MCF 10A (cell line): ENCODE measurements around the gene ID3. TPM values are rescaled to one million over a fixed set of nuclear protein-coding genes. Genes with fewer than 3 reads are reported as not detected.
A peak's percentile ranks its signal among the peaks of the same experiment; 100 is the strongest.
"Not testable (repeated sequence)": the region's sequence is repeated elsewhere in the genome, so short reads cannot be mapped to it uniquely, and the experiment has no call there.

Source experiments
- BruUV-seq: library from RNA; stranded (reverse); fragments of 400-500 nt; replicated peaks from 2 replicates; lab custom pipeline; 2021; lab: Mats Ljungman, UMichigan
- CTCF ChIA-PET: fragments of 300-600 bp; sonication (Branson Sonifier 250); formaldehyde crosslinking; extraction: SDS; loops from one replicate; lab custom pipeline; 2021; ENCODE audit warnings: antibody characterized with exemption, inconsistent platforms; lab: Yijun Ruan, JAX
- POLR2A ChIA-PET: fragments of 300-600, 350-650 bp; sonication (Branson Sonifier 250); formaldehyde crosslinking; extraction: SDS; loops from one replicate; lab custom pipeline; 2020; ENCODE audit warnings: antibody characterized with exemption, inconsistent platforms; lab: Yijun Ruan, JAX
- DNase-seq: peaks from one replicate; pipeline ENCODE4 v3.0.0-alpha.2; 2018; ENCODE audit not compliant: unreplicated experiment
- H3K27ac Mint-ChIP-seq: one replicate; pipeline ENCODE4 v1.8.0; 2022; ENCODE audit warnings: mild to moderate bottlenecking, low read depth, mixed read lengths; ENCODE audit not compliant: unreplicated experiment
- H3K27me3 Mint-ChIP-seq: one replicate; pipeline ENCODE4 v1.8.0; 2022; ENCODE audit warnings: mixed read lengths; ENCODE audit not compliant: insufficient read depth, unreplicated experiment
- H3K36me3 Mint-ChIP-seq: one replicate; pipeline ENCODE4 v1.8.0; 2022; ENCODE audit warnings: mild to moderate bottlenecking, moderate library complexity, mixed read lengths; ENCODE audit not compliant: insufficient read depth, unreplicated experiment
- H3K4me1 Mint-ChIP-seq: one replicate; pipeline ENCODE4 v1.8.0; 2022; ENCODE audit warnings: mixed read lengths; ENCODE audit not compliant: insufficient read depth, unreplicated experiment
- H3K4me3 Mint-ChIP-seq: one replicate; pipeline ENCODE4 v1.8.0; 2022; ENCODE audit warnings: mild to moderate bottlenecking, moderate library complexity, mixed read lengths; ENCODE audit not compliant: unreplicated experiment
- H3K9me3 Mint-ChIP-seq: one replicate; pipeline ENCODE4 v1.8.0; 2022; ENCODE audit warnings: mixed read lengths; ENCODE audit not compliant: unreplicated experiment
- intact Hi-C: fragments of 100-400 bp; cut with micrococcal nuclease; formaldehyde crosslinking; loops from 2 replicates; pipeline ENCODE4 v1.14.1; 2022
- total RNA-seq: library from RNA; stranded (reverse); gene quantifications from 2 replicates; pipeline ENCODE4 v1.2.3, GENCODE V29; 2022
- TF ChIP-seq, protein P1 (sequence below): fragments of 200-600 bp; IDR thresholded peaks from one replicate; pipeline ENCODE4 v1.8.0; 2022; ENCODE audit warnings: antibody characterized with exemption, mild to moderate bottlenecking; ENCODE audit not compliant: unreplicated experiment

ID3 gene
- total RNA-seq, 1 experiment from 2014 or later, result 34.8 TPM

DNA sequence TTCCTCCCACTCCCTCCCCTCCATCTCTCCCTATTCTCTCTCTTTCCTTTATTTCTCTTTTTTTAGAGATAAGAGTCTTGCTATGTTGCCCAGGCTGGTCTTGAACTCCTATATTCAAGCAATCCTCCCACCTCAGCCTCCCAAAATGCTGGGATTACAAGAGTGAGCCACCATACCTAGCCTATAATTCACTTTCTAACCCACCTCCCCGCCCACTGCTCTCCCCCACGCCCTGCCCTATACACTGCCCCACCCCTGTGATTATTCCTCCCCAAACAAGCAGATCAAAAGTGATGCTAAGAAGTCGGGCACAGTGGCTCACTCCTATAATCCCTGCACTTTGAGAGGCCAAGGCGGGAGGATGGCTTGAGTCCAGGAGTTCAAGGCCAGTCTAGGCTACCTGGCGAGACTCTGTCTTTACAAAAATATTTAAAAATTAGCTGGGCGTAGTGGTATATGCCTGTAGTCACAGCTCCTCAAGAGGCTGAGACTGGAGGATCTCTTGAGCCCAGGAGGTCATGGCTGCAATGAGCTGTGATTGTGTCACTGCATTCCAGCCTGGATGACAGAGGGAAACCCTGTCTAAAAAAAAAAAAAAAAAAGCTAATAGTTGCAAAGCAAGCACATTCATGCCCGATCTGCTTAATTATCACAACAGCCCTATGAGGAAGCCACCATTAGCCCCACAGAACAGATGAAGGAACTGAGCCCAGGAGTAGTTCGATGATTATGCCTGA, 15.4 kb downstream of the ID3 start:
- H3K27ac Mint-ChIP-seq, result no peak overlapping the region
- ChIA-PET POLR2A (interaction anchor here (0.8 to 2.8 kb wide), 9 partner anchors 11 to 155 kb away, joined by 3 to 23 read pairs (median 3); no protein-coding TSS in a partner anchor), CTCF (interaction anchor here (0.6 to 21.7 kb wide), 16 partner anchors 11 to 364 kb away, joined by 3 to 472 read pairs (median 4); partner anchors contain the start of genes ID3 and RPL11)
- H3K36me3 Mint-ChIP-seq, result no peaks in the 10 kb centered on the region
- H3K4me1 Mint-ChIP-seq, result peaks cover 19% of the 10 kb centered on the region
- BruUV-seq, result no TSS peak
- H3K4me3 Mint-ChIP-seq, result no peak overlapping the region
- intact Hi-C loops, result loop anchor here (1.0 to 10.0 kb wide), 3 partner anchors 93 to 371 kb away; partner anchors contain the start of genes CNR2 and ELOA
- H3K27me3 Mint-ChIP-seq, result no peaks in the 10 kb centered on the region
- no peaks in the 10 kb centered on the region for H3K9me3 Mint-ChIP-seq
- TF ChIP-seq, protein P1, sequence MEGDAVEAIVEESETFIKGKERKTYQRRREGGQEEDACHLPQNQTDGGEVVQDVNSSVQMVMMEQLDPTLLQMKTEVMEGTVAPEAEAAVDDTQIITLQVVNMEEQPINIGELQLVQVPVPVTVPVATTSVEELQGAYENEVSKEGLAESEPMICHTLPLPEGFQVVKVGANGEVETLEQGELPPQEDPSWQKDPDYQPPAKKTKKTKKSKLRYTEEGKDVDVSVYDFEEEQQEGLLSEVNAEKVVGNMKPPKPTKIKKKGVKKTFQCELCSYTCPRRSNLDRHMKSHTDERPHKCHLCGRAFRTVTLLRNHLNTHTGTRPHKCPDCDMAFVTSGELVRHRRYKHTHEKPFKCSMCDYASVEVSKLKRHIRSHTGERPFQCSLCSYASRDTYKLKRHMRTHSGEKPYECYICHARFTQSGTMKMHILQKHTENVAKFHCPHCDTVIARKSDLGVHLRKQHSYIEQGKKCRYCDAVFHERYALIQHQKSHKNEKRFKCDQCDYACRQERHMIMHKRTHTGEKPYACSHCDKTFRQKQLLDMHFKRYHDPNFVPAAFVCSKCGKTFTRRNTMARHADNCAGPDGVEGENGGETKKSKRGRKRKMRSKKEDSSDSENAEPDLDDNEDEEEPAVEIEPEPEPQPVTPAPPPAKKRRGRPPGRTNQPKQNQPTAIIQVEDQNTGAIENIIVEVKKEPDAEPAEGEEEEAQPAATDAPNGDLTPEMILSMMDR, result no peak
- no peak for DNase-seq

DNA sequence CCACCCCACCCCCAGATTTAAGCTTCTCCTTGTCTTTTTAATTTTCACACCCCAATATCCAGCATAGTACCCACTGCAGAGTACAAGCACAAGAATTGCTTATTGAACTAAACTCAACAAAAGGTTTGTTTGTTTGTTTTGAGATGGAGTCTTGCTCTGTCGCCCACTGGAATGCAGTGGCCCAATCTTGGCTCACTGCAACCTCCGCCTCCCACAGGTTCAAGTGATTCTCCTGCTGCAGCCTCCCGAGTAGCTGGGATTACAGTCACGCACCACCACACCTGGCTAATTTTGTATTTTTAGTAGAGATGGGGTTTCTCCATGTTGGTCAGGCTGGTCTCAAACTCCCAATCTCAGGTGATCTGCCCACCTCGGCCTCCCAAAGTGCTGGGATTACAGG, 16.4 kb downstream of the ID3 start:
- CTCF ChIA-PET, result interaction anchor here (0.6 to 21.7 kb wide), 4 partner anchors 45 to 161 kb away, joined by 3 to 472 read pairs (median 90); no protein-coding TSS in a partner anchor
- not testable (repeated sequence) for H3K27me3 Mint-ChIP-seq, BruUV-seq, H3K36me3 Mint-ChIP-seq, DNase-seq, H3K9me3 Mint-ChIP-seq, H3K4me3 Mint-ChIP-seq, H3K27ac Mint-ChIP-seq
- POLR2A ChIA-PET, result interaction anchor here (0.6 to 1.0 kb wide), 2 partner anchors 92 to 139 kb away, joined by 3 read pairs; no protein-coding TSS in a partner anchor
- intact Hi-C loops, result loop anchor here (5.0 to 10.0 kb wide), 2 partner anchors 199 to 372 kb away; partner anchors contain the start of genes CNR2 and ELOA
- peaks cover 19% of the 10 kb centered on the region for H3K4me1 Mint-ChIP-seq

- BruUV-seq, result no TSS peak
- intact Hi-C loops, result loop anchor here (1.0 to 10.0 kb wide), 6 partner anchors 42 to 563 kb away; partner anchors contain the start of genes CNR2, ELOA and HNRNPR
- Mint-ChIP-seq H3K9me3 (no peaks in the 10 kb centered on the region), H3K4me1 (peaks cover 18% of the 10 kb centered on the region), H3K36me3 (no peaks in the 10 kb centered on the region), H3K27me3 (no peaks in the 10 kb centered on the region), H3K27ac (no peak overlapping the region), H3K4me3 (no peak overlapping the region)
- ChIA-PET POLR2A (interaction anchor here (0.5 to 2.0 kb wide), 10 partner anchors 9 to 532 kb away, joined by 3 to 26 read pairs (median 4); partner anchors contain the start of gene E2F2), CTCF (interaction anchor here (0.6 to 21.7 kb wide), 30 partner anchors 8 to 429 kb away, joined by 3 to 472 read pairs (median 4); partner anchors contain the start of gene E2F2)
- peak; percentile 90 for DNase-seq
- TF ChIP-seq, protein P1, result peak; percentile 91
These were observed 19.5 kb downstream of the ID3 start for GRCh38 chr1:23539698-23540266.

DNA sequence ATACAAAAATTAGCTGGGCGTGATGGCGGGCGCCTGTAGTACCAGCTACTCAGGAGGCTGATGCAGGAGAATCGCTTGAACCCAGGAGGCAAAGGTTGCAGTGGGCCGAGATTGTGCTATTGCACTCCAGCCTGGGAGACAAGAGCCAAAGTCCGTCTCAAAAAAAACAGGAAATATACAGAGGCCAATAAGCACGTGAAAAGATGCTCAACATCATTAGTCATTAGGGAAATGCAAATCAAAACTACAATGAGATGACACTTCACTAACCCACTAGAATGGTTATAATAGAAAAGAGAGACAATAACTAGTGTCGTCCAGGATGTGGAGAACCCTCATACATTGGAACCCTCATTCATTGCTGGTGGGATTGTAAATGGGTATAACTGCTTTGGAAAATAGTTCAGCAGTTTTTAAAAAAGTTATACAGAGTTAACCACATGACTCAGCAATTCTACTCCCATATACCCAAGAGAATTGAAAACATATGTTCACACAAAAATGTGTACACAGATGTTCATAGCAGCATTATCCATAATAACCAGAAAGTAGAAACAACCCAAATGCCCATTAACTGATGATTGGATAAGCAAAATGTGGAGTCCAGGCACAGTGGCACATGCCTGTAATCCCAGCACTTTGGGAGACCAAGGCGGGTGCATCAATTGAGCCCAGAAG, 21.9 kb downstream of the ID3 start:
- POLR2A ChIA-PET, result no interaction called here
- intact Hi-C loops, result loop anchor here (5.0 to 10.0 kb wide), 2 partner anchors 195 to 443 kb away; partner anchors contain the start of gene HNRNPR
- H3K9me3 Mint-ChIP-seq, result no peaks in the 10 kb centered on the region

More for the DNA sequence above, 21.9 kb downstream of the ID3 start:
- no TSS peak for BruUV-seq
- Mint-ChIP-seq H3K36me3 (peaks cover 6% of the 10 kb centered on the region), H3K4me3 (no peak overlapping the region), H3K27ac (no peak overlapping the region), H3K27me3 (no peaks in the 10 kb centered on the region), H3K4me1 (peaks cover 13% of the 10 kb centered on the region)
- CTCF ChIA-PET, result interaction anchor here (0.6 to 9.8 kb wide), 5 partner anchors 40 to 228 kb away, joined by 3 to 178 read pairs (median 3); no protein-coding TSS in a partner anchor
- TF ChIP-seq, protein P1, result no peak
- DNase-seq, result no peak
